ENCODE data around the gene TRMT11. TPM values are rescaled to one million over a fixed set of nuclear protein-coding genes. Genes with fewer than 3 reads are reported as not detected.

Gene TRMT11
- total RNA-seq, 1 donor from 2014 or later: 33.4 TPM

DNA sequence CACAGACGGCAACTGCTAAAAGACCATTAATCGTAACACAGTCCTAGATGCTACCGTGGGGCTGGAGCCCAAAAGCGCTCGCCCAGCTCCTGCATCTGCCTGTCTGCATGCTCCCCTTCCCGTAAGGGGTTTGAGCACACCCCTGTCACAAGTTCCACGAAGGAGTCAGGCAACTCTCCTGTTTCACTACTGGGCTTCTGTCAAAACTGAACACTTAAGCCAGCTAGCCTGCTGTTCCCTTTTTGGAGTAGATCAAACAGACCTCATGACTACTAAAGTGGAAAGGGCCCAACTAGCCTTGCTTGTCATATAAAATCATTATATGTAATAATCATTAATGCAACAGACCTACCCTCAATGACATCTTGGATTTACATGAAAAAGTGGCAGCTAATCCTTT is 61.3 kb downstream of the TRMT11 start:
- ChIA-PET CTCF (no interaction called here), POLR2A (no interaction called here)
- no peak for ATAC-seq (ENCODE audit: low read depth)
- Mint-ChIP-seq H3K36me3 (ENCODE audit: low read depth) (peaks cover 30% of the 10 kb centered on the region), H3K9me3 (peaks cover 4% of the 10 kb centered on the region), H3K27me3 (no peaks in the 10 kb centered on the region), H3K4me1 (no peaks in the 10 kb centered on the region), H3K27ac (no peak overlapping the region), H3K4me3 (no peak overlapping the region)
- no peak for DNase-seq
- TF ChIP-seq, protein P1, sequence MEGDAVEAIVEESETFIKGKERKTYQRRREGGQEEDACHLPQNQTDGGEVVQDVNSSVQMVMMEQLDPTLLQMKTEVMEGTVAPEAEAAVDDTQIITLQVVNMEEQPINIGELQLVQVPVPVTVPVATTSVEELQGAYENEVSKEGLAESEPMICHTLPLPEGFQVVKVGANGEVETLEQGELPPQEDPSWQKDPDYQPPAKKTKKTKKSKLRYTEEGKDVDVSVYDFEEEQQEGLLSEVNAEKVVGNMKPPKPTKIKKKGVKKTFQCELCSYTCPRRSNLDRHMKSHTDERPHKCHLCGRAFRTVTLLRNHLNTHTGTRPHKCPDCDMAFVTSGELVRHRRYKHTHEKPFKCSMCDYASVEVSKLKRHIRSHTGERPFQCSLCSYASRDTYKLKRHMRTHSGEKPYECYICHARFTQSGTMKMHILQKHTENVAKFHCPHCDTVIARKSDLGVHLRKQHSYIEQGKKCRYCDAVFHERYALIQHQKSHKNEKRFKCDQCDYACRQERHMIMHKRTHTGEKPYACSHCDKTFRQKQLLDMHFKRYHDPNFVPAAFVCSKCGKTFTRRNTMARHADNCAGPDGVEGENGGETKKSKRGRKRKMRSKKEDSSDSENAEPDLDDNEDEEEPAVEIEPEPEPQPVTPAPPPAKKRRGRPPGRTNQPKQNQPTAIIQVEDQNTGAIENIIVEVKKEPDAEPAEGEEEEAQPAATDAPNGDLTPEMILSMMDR (IDR thresholded peaks at IDR 0.05): no peak
- intact Hi-C loops (cut with micrococcal nuclease): no loop called here

DNA sequence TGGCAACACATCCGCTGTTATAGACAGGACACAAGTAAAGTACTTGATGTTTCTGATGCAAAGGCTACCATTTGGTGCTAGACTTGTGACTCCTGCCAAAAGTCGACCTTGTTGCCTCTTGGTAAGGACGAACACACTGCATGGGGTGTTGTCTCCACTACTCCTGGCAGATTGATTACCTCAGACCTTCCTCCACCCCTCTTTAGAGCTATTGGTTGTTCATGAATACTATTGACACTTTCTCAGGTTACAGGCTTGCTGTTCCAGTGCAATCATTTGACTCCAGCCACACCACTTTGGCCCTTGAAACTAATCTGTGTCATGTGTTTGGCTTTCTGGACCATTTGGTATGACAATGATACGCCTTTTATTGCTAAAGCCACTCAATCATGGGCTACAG is 62.3 kb downstream of the TRMT11 start:
- CTCF ChIA-PET: no interaction called here
- Mint-ChIP-seq H3K27ac (no peak overlapping the region), H3K27me3 (no peaks in the 10 kb centered on the region), H3K4me3 (no peak overlapping the region), H3K9me3 (peaks cover 4% of the 10 kb centered on the region), H3K36me3 (ENCODE audit: low read depth) (peaks cover 33% of the 10 kb centered on the region), H3K4me1 (no peaks in the 10 kb centered on the region)
- intact Hi-C loops (cut with micrococcal nuclease): no loop called here
- POLR2A ChIA-PET: no interaction called here
- no peak for ATAC-seq (ENCODE audit: low read depth)
- no peak for DNase-seq
- TF ChIP-seq, protein P1 (IDR thresholded peaks at IDR 0.05): no peak

DNA sequence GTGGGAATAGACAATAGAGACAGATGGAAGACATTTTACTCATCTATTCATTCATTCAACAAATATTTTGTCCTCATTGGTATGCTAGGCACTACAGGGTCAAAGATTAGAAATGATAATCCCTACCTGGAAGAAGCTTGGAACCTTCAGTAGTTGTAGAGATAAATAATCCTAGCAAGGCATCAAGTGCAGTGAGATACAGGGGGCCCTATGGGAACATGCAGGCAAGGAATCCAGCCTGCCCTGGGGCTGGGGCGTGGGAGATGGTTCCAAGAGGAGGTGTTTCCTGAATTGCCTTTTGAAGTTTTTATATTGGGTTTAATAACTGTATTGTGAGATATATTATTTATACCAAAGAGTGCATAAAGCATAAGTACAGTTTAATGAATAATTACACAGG is 64.5 kb downstream of the TRMT11 start:
- intact Hi-C loops (cut with micrococcal nuclease): no loop called here
- CTCF ChIA-PET: no interaction called here
- no peak overlapping the region for H3K27ac Mint-ChIP-seq

DNA sequence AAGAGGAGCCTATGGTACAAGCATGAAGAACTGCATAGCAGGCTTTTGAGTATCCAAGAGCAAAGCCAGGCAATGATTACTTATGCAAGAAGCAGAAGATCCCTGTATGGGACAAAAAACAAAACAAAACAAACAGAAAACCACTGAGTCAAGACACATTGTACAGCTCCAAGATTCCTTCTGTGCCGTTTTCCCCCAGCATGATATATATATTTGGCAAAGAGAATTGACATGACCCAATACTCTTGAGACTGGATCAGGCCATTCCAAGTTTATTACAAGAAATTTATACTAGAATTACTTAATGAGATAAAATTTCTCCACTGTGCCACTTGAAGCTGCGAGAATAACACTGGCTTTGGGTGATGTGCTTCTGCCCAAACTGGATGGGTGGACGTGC is 65.5 kb downstream of the TRMT11 start:
- intact Hi-C loops (cut with micrococcal nuclease): no loop called here
- no peaks in the 10 kb centered on the region for H3K9me3 Mint-ChIP-seq
- no peaks in the 10 kb centered on the region for H3K27me3 Mint-ChIP-seq
- H3K36me3 Mint-ChIP-seq (ENCODE audit: low read depth): peaks cover 23% of the 10 kb centered on the region
- H3K27ac Mint-ChIP-seq: no peak overlapping the region
- POLR2A ChIA-PET: no interaction called here
- no peaks in the 10 kb centered on the region for H3K4me1 Mint-ChIP-seq
- H3K4me3 Mint-ChIP-seq: no peak overlapping the region
- TF ChIP-seq, protein P1 (IDR thresholded peaks at IDR 0.05): no peak
- no peak for DNase-seq
- no peak for ATAC-seq (ENCODE audit: low read depth)
- CTCF ChIA-PET: no interaction called here

More for the DNA sequence above, 64.5 kb downstream of the TRMT11 start:
- DNase-seq: no peak
- POLR2A ChIA-PET: no interaction called here
- no peak for ATAC-seq (ENCODE audit: low read depth)
- peaks cover 25% of the 10 kb centered on the region for H3K36me3 Mint-ChIP-seq (ENCODE audit: low read depth)
- TF ChIP-seq, protein P1 (IDR thresholded peaks at IDR 0.05): no peak
- H3K9me3 Mint-ChIP-seq: no peaks in the 10 kb centered on the region
- H3K4me1 Mint-ChIP-seq: no peaks in the 10 kb centered on the region
- no peak overlapping the region for H3K4me3 Mint-ChIP-seq
- H3K27me3 Mint-ChIP-seq: no peaks in the 10 kb centered on the region

DNA sequence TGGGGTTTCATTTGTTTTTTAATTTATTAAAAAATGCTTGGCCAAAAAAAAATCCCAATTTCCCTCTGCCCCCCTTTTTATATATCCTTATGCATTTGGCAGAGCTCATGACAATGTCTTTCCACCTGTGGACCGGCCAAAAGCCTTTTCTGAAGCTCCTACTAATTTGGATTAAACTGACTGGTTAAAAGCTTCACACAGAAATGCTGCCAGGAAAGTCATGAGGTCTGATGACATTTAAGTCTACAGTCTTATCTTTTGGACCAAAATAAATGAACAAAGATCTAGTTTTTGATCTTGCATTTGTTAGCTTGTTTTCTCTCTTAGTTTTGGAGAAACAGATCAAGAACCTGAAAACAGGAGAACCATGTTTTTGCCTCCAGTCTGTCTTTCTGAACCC is 66.1 kb downstream of the TRMT11 start:
- ChIA-PET CTCF (no interaction called here), POLR2A (no interaction called here)
- no peak overlapping the region for H3K27ac Mint-ChIP-seq
- H3K4me3 Mint-ChIP-seq: no peak overlapping the region
- no peaks in the 10 kb centered on the region for H3K9me3 Mint-ChIP-seq
- TF ChIP-seq, protein P1 (IDR thresholded peaks at IDR 0.05): no peak
- no peaks in the 10 kb centered on the region for H3K27me3 Mint-ChIP-seq
- ATAC-seq (ENCODE audit: low read depth): no peak
- H3K36me3 Mint-ChIP-seq (ENCODE audit: low read depth): peaks cover 16% of the 10 kb centered on the region
- no peak for DNase-seq
- intact Hi-C loops (cut with micrococcal nuclease): no loop called here
- no peaks in the 10 kb centered on the region for H3K4me1 Mint-ChIP-seq

All from activated B cell treated with CpG ODN at 0.5 μM for 24 hours (primary cell).